NCI-H2227 treated with DMSO at 0.1 percent for 48 hours (cell line): ENCODE results near the gene TMEM240.
A peak's percentile ranks its signal among the peaks of the same experiment; 100 is the strongest.

ENCODE experiments used
- DNase-seq: peaks from one replicate; lab custom pipeline; 2025; lab: John Stamatoyannopoulos, UW

TMEM240 gene

DNA sequence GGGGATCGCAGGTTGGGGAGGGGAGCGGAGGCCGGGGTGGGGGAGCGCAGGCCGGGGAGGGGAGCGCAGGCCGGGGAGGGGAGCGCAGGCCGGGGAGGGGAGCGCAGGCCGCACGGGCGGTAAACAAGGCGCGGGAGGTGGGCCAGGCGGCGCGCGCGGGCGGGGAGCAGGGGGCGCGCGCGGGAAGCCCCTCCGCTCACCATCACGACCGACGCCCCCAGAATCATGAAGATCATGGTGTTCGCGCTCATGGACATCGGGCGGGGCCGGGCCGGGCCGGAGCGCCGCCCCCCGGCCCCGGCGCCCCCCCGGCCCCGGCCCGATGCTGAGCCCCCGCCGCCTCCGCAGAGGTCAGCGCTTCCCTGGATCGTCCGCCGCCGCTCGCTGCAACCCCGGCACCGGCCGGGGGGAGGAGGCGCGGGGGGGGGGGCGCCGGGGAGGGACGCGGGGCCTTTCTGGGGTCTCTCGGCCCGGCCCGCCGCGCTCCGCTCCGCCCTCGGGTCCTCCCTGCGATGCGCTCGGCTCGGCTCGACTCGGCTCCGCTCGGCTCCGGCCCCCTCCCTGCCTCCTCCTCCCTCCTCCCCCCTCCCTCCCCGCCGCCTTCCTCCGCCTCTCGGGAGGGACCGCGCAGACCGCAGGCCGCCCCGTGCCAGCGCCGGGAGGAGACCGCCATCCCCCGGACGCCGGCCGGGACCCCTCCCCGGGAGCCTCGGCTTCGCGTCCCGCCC is at the start of gene TMEM240:
Gene TMEM240, minus strand, starts transcription at position 535 of the 728 bp plus-strand sequence. Its CDS starts 278 bp downstream, at position 257.
- DNase-seq = peak; percentile 69

DNA sequence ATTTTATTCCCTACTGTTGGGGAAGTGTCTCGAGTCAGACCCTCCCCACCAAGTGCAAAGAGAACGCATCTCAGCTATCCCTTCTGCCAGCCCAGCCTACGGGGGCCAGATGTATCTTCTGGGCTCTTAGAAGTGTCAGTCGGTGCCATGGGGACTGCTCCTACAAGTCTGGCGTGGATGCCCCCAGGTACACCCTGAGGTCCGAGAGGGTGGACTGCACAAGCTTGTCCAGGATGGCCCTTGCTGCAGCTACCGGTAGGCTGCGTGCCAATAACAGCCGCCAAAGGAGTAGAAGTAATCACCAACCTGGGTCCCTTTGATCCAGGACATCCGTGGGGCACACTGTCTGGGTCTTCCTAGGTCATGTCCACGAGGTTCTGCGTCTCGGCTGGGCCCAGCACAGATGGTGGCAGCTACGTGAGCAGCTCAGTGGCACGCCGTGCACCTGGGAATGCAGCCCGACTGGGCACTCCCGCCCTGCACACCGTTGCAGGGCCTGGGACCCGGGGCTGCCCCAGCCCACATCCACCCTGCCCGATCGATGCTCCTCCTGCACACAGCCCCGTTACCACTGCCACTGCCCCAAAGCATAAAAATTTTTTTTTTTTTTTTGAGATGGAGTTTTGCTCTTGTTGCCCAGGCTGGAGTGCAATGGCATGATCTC is 43.1 kb upstream of the TMEM240 start:
- DNase-seq = no peak

GRCh38 chr1:1582585-1583346 is 42.3 kb upstream of the TMEM240 start:
- DNase-seq = no peak

GRCh38 chr1:1578371-1578940 is 38.0 kb upstream of the TMEM240 start:
- DNase-seq = no peak

- no peak for DNase-seq
Measured at GRCh38 chr1:1577367-1578011, 37.1 kb upstream of the TMEM240 start.

DNA sequence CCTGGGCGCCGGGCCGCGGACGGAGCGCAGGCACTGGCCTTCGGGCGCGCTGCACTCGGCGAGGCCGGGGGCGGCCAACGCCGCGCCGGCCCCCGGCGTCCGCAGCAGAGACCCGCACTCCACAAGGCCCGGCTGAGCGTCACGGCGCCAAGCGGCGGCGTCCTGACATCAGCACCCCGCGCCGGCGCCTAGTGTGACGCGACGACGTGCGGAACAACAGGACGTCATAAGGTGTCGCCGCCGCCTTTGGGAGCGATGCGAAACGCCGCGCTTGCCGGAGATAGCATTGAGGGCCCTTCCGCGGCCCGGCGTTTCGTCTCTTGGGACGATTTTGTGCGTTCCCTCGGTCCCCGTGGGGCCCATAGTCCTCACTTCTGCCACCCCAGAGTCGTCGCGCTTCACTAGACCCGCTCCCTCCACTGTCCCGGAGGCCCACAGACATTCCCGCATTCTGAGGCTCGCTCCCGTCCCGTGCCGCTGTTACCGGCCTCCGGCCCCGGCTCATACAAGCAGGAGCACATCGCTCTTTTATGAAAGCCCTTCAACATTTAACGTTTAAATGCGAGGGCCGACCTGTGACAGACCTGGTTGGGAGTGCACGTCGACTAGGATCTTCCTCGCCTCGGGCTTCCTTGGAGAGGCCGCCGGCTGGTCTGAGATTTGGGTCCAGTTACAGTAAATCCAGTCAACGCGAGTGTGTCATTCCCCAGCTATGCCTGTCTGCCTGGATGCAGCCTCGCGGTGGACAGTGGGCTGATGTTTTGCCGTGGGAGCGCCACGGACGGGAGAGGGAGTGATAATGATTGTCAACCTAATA is 34.5 kb upstream of the TMEM240 start, which contains the start of gene SSU72:
Gene SSU72, minus strand, starts transcription at position 143 of the 817 bp plus-strand sequence. CDS start 306 bp downstream, outside the sequence.
- peak; percentile 77 for DNase-seq

GRCh38 chr1:1573843-1574720 is 33.7 kb upstream of the TMEM240 start:
- peak; percentile 71 for DNase-seq

DNA sequence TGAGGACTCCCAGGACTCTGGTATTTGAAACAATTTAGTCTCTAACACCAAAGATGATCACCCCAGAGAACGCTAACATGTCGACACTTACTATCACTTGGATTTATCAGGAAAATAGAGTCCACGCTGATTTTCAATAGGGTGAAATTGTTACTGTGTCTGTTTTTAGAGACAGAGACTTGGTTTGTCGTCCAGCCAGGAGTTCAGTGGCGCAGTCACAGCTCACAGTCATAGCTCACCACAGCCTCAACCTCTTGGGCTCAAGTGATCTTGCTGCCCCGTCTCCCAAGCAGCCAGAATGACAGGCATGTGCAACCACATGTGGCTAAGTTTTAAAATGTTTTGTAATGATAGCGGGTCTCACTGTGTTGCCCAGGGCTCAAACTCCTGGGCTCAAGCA is 28.9 kb upstream of the TMEM240 start:
- no peak for DNase-seq

DNA sequence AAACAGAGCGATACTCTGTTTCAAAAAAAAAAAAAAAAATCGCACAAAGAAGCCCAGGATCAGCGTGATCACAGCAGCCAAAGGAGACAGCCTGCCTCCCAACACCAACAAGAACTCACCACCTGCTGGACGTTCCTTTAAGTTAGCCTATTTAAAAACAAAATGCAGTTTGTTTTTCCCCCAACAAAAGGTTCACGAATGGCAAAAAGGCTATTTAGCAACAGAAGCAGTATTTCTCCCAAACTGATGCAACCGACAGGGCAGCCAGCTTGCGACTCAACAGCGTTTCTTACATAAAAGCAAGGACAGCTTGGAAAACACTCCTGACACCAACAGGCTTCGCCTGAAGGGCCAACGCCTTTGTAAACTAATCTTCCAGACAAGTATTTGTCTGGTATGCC is 27.5 kb upstream of the TMEM240 start:
- no peak for DNase-seq

GRCh38 chr1:1567152-1567875 is 26.9 kb upstream of the TMEM240 start:
- DNase-seq = no peak

DNA sequence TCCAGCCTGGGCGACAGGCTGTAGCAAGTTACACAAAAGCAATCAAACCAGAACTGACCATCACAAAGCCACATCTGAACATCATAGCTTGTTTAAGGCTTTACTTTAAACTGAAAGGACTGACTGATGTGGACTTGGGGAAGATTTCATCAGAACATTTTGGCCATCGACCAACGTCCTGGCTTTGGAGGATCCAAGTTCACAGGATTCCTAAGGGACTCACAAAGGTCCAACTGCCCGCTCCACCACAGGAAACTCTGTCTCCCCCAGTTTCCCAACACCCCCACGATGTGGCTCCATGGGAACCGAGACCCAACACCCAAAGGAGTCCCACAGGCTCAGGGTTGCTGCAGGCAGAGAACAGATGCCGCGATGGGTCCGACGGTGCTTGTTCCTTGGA is 24.9 kb upstream of the TMEM240 start:
- DNase-seq = no peak

- no peak for DNase-seq
Measured at GRCh38 chr1:1564268-1564667, 23.8 kb upstream of the TMEM240 start.

- no peak for DNase-seq
Measured at GRCh38 chr1:1563688-1564087, 23.3 kb upstream of the TMEM240 start.

DNA sequence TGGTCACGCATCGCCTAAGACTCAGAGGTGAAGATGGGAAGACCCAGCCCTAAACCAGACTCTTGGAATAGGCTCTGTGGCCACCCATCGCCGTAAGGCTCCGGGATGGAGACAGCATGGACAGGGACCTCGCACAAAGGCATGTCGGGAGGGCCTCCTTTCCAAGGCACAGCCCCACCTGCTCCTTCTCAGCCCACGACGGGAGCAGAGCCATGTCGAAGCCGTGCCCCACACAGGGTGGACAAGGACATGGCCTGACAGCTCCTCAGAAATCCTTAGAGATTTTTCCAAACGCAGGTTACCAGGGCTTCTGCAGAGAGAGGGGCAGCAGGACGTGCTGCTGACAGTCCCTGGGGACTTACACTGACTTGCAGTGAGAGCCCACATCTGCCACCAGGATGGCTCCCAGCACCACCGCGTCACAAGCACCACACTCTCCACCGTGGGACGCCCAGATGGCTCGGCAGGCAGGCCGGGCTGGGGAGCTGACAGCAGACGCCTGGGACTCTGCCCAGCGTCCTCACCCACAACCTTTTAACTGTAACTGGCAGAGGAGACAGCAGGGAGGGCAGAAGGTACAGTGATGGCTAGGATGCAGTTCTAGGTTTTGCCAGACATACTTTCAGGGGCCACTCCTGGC is 22.3 kb upstream of the TMEM240 start:
- no peak for DNase-seq

DNA sequence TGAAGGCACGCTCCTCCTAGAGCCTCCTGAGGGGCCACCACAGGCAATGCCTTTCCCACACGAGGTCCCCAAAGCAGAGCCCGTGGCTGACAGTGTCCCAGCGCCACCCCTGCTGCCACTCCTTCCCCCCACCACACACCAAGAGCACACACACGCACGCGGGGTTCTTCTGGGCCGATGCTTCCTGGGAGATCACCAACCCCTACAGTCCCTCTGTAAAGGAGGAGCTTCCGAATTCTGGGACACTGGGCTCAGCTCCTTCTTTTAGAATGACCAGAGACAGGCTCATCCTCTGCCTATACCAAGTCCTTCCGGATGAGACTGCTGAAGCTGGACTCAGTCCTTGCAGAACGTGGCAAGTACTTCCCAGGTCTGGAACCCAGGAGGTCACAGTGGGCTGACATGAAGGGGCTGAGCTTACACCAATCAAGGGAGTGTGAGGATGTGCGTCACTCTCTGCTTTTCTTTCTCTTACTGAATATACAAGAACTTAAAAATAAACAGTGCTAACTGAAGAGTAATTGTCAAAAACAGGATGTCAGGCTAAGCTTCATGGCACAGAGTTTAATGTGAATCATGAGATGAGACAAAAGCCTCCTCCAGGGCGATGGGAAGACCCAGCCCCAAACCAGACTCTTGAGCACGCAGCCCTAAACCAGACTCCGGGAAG is 21.5 kb upstream of the TMEM240 start:
- DNase-seq = no peak

DNA sequence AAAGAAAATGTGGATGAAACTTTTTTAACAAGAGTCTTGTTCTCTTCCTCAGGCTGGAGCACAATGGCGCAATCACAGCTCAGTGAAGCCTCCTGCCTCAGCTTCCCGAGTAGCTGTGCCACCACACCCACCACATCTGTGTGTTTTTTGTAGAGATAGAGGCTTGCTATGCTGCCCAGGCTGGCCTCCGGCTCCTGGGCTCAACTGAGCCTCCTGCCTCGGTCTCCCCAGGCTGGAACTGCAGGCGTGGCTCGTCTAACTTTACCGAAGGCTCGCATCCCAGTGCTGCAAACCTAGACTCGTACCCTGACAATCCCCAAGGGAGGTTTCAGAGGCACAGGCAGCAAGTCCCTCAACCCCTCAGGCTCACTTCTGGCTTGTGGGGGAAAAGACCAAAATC is 19.8 kb upstream of the TMEM240 start:
- DNase-seq = no peak

DNA sequence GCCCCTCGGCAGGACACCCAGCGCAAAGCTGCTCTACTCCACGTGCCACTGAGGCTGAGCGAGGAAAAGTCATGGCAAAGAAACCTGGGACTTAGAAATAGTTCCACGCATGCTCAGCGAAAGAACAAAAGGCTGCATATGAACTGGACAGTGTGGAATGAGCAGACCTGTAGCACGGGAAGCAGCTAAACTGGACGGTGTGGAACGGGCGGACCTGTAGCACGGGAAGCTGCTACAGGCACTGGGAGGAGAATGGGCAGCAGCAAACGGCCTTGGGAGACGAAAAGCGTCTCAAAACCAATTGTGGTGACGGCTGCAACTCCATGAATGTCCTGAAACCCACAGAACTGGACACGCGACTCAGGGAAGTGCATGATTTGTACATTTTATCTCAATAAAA is 18.6 kb upstream of the TMEM240 start:
- DNase-seq = no peak

DNA sequence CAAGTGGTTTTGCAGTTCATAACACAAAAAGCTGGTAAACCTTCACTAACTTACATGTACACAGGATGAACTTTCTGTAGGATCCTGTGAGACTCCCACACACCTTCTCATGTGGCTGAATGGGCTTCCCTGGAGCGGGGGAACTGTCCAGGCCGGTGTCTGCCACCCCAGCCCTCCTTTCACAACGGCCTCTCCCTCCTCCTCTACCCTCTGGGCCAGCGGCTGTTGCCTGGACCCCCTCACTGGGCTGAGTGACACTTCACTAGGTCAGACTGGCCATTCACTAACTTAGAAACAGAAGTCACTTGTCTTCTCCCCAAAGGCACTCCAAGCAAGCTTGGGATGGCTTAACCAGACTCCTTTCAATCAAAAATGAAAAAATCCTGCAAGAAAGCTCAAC is 18.2 kb upstream of the TMEM240 start:
- DNase-seq = no peak
